ENCODE measurements around the gene RAP1GDS1. TPM values are rescaled to one million over a fixed set of nuclear protein-coding genes. Genes with fewer than 3 reads are reported as not detected.

The RAP1GDS1 gene
- total and polyA plus RNA-seq, 2 of the 13 experiments (the other 11 are each of a cell fraction or from before 2014, with no cell fraction given), result 19.3 to 42.5 TPM

GRCh38 chr4:98275145-98275544, 14.0 kb downstream of the RAP1GDS1 start:
- Histone ChIP-seq H3K4me2 (ENCODE audit: low read depth, low read length) (no peak overlapping the region), H4K20me1 (ENCODE audit: insufficient read depth, low read length) (no peaks in the 10 kb centered on the region), H3K4me1 (ENCODE audit: insufficient read depth, low read length) (peaks cover 6% of the 10 kb centered on the region; the same call in 1 of the 2 replicates), H3K9ac (ENCODE audit: insufficient read depth, low read depth, low read length) (no peak overlapping the region), H3K4me3 (replicated peaks in 1 of 3; ENCODE audit: insufficient read depth in 1 of 3, low read depth in 2 of 3, low read length in 3 of 3) (no peak overlapping the region), H2AFZ (ENCODE audit: low read length) (no peak overlapping the region), H3K36me3 (replicated peaks in 1 of 2; ENCODE audit: control insufficient read depth in 1 of 2, insufficient read depth in 2 of 2, low read length in 2 of 2) (no peaks in the 10 kb centered on the region), H3K9me3 (ENCODE audit: low read length) (no peaks in the 10 kb centered on the region), H3K79me2 (ENCODE audit: insufficient read depth, low read length) (peaks cover 17% of the 10 kb centered on the region), H3K27me3 (ENCODE audit: control insufficient read depth in 1 of 2, insufficient read depth in 2 of 2, low read length in 2 of 2) (no peaks in the 10 kb centered on the region), H3K27ac (ENCODE audit: extremely low read length, insufficient read depth, low read length) (no peak overlapping the region)
- DNase-seq (ENCODE audit: low spot score) (no peak), FAIRE-seq (no peak), ATAC-seq (no peak)
- TF ChIP-seq GATAD2A (CRISPR knock-in tag; IDR thresholded peaks at IDR 0.05) (no peak), ZNF510 (CRISPR knock-in tag; IDR thresholded peaks at IDR 0.05; ENCODE audit: low read depth) (no peak), LBX2 (CRISPR knock-in tag; IDR thresholded peaks at IDR 0.05; ENCODE audit: borderline replicate concordance) (no peak), ZBTB7B (CRISPR knock-in tag; IDR thresholded peaks at IDR 0.05) (no peak), ZFAT (CRISPR knock-in tag; conservative IDR thresholded peaks at IDR 0.05) (no peak), ZNF589 (CRISPR knock-in tag; conservative IDR thresholded peaks at IDR 0.05) (no peak), ELF4 (CRISPR knock-in tag; IDR thresholded peaks at IDR 0.05; ENCODE audit: borderline replicate concordance) (no peak), POLR2A (IDR thresholded peaks at IDR 0.05; ENCODE audit: insufficient read depth in 1 of 2, low read depth in 2 of 2, low read length in 2 of 2) (no peak), ZNF101 (CRISPR knock-in tag; IDR thresholded peaks at IDR 0.05; ENCODE audit: borderline replicate concordance, low read depth) (no peak), SOX13 (IDR thresholded peaks at IDR 0.05) (no peak), SOX13 (CRISPR knock-in tag; conservative IDR thresholded peaks at IDR 0.05 in 1 of 2, IDR thresholded peaks at IDR 0.05 in 1 of 2) (no peak), ZNF281 (CRISPR knock-in tag; IDR thresholded peaks at IDR 0.05; ENCODE audit: borderline replicate concordance) (no peak), HOMEZ (CRISPR knock-in tag; IDR thresholded peaks at IDR 0.05; ENCODE audit: low read depth) (no peak), PAF1 (CRISPR knock-in tag; IDR thresholded peaks at IDR 0.05) (no peak), ZNF557 (CRISPR knock-in tag; IDR thresholded peaks at IDR 0.05) (no peak), ZNF24 (IDR thresholded peaks at IDR 0.05) (no peak), MEIS2 (CRISPR knock-in tag; IDR thresholded peaks at IDR 0.05) (no peak), ATM (IDR thresholded peaks at IDR 0.05; ENCODE audit: borderline replicate concordance) (no peak)
- in situ Hi-C loops (cut with HindIII; ENCODE audit: extremely low pct_ligation_motif_present, low pct_unique_long_range_greater_than_20kb), result no loop called here
- WGBS (ENCODE audit: low lambda C conversion rate), result 96% methylated on average over 2 of the region's 2 CpGs
- no TSS peak for BruUV-seq (replicated peaks)
- ChIA-PET POLR2A (no interaction called here), CTCF (ENCODE audit: low intra/inter-chr PET ratio, low total read pairs) (no interaction called here)
- intact Hi-C loops (cut with micrococcal nuclease; ENCODE audit: unreplicated experiment), result no loop called here

Measured in HepG2 (cell line).